Head of caudate nucleus (tissue), 42 donors: ENCODE results near the gene FRMPD4.
A peak's percentile ranks its signal among the peaks of the same experiment; 100 is the strongest.

Experiments used
- DNase-seq, 42 donors: peaks; one replicate each; pipeline versions ENCODE4 v3.0.0 to v3.0.0-alpha.2; 2020 to 2021; ENCODE audit warnings: mixed read lengths in 7 of 42
- intact Hi-C: fragments of 100-400 bp; cut with DNase I; formaldehyde crosslinking; loops from one replicate; pipeline ENCODE4 v1.15.0; 2022

The FRMPD4 gene

GRCh38 chrX:12278151-12278550 is 139.9 kb downstream of the FRMPD4 start:
- intact Hi-C loops = no loop called here
- no peak for DNase-seq

GRCh38 chrX:12282991-12283390 is 144.7 kb downstream of the FRMPD4 start:
- DNase-seq = no peak
- intact Hi-C loops = no loop called here

- intact Hi-C loops = no loop called here
- no peak for DNase-seq
These were observed 154.9 kb downstream of the FRMPD4 start for GRCh38 chrX:12292996-12293765.

- DNase-seq = no peak
- intact Hi-C loops = no loop called here
These were observed 159.1 kb downstream of the FRMPD4 start for GRCh38 chrX:12297353-12297752.

- intact Hi-C loops = no loop called here
- DNase-seq = no peak
These were observed 163.0 kb downstream of the FRMPD4 start for GRCh38 chrX:12301288-12301687.

GRCh38 chrX:12304261-12304660 is 166.0 kb downstream of the FRMPD4 start:
- DNase-seq = no peak
- intact Hi-C loops = no loop called here

- DNase-seq = no peak
- intact Hi-C loops = no loop called here
These were observed 169.7 kb downstream of the FRMPD4 start for GRCh38 chrX:12307961-12308360.

- peak in 1 of 42 donors; percentile 4 for DNase-seq
- intact Hi-C loops = no loop called here
These were observed 170.1 kb downstream of the FRMPD4 start for GRCh38 chrX:12308420-12308819.

- DNase-seq = no peak
- intact Hi-C loops = no loop called here
These were observed 170.9 kb downstream of the FRMPD4 start for GRCh38 chrX:12309040-12309743.

GRCh38 chrX:12309744-12310076 is 171.4 kb downstream of the FRMPD4 start:
- DNase-seq = no peak
- intact Hi-C loops = no loop called here

- DNase-seq = no peak
- intact Hi-C loops = no loop called here
These were observed 176.4 kb downstream of the FRMPD4 start for GRCh38 chrX:12314651-12315050.

- intact Hi-C loops = no loop called here
- no peak for DNase-seq
These were observed 177.3 kb downstream of the FRMPD4 start for GRCh38 chrX:12315526-12315925.

- intact Hi-C loops = no loop called here
- DNase-seq = peak in 5 of 42 donors; percentile 4 to 41 (median 13)
These were observed 180.8 kb downstream of the FRMPD4 start for GRCh38 chrX:12319003-12319519.

GRCh38 chrX:12319992-12320391 is 181.7 kb downstream of the FRMPD4 start:
- DNase-seq = no peak
- intact Hi-C loops = no loop called here

- intact Hi-C loops = no loop called here
These were observed 183.8 kb downstream of the FRMPD4 start for GRCh38 chrX:12322031-12322430.

GRCh38 chrX:12325171-12325570 is 186.9 kb downstream of the FRMPD4 start:
- intact Hi-C loops = no loop called here
- DNase-seq = no peak

More at GRCh38 chrX:12322031-12322430, 183.8 kb downstream of the FRMPD4 start:
- no peak for DNase-seq

GRCh38 chrX:12327836-12328235 is 189.6 kb downstream of the FRMPD4 start:
- intact Hi-C loops = no loop called here
- no peak for DNase-seq

- intact Hi-C loops = no loop called here
- DNase-seq = no peak
These were observed 191.2 kb downstream of the FRMPD4 start for GRCh38 chrX:12329476-12329875.

- DNase-seq = no peak
- intact Hi-C loops = no loop called here
These were observed 192.6 kb downstream of the FRMPD4 start for GRCh38 chrX:12330841-12331240.

- no peak for DNase-seq
- intact Hi-C loops = no loop called here
These were observed 194.6 kb downstream of the FRMPD4 start for GRCh38 chrX:12332786-12333347.
